CD4-positive, CD25-positive, alpha-beta regulatory T cell (primary cell): ENCODE data around the gene PUS1. TPM values are rescaled to one million over a fixed set of nuclear protein-coding genes. Genes with fewer than 3 reads are reported as not detected.

Experiments used
- ATAC-seq, 2 donors: fragments of 150-1000 bp; cut with Tn5 transposase; one replicate each; pipeline ENCODE4 v1.10.0; 2021; ENCODE audit warnings: low read depth in 2 of 2, moderate number of reproducible peaks in 2 of 2, moderate library complexity in 1 of 2
- DNase-seq, 3 donors: peaks; one replicate each; pipeline versions ENCODE4 v3.0.0 to v3.0.0-alpha.2; 2012 to 2022; ENCODE audit warnings: mixed read lengths in 1 of 3
- H3K27ac ChIP-seq: one replicate; pipeline ENCODE4 v1.7.0; 2013; ENCODE audit warnings: mild to moderate bottlenecking, low read length; ENCODE audit not compliant: insufficient read depth, poor library complexity, severe bottlenecking
- H3K27me3 ChIP-seq: one replicate; pipeline ENCODE4 v1.7.0; 2013; ENCODE audit warnings: low read length; ENCODE audit not compliant: control insufficient read depth, insufficient read depth
- H3K36me3 ChIP-seq: one replicate; pipeline ENCODE4 v1.7.0; 2013; ENCODE audit warnings: mild to moderate bottlenecking, low read length, moderate library complexity; ENCODE audit not compliant: control insufficient read depth, insufficient read depth
- H3K4me1 ChIP-seq: 2 replicates; pipeline ENCODE4 v1.7.0; 2013; ENCODE audit warnings: mild to moderate bottlenecking, low read length; ENCODE audit not compliant: insufficient read depth, control insufficient read depth, poor library complexity, severe bottlenecking
- H3K4me3 ChIP-seq: one replicate; pipeline ENCODE4 v1.7.0; 2013; ENCODE audit warnings: low read depth, mild to moderate bottlenecking, low read length, moderate library complexity
- H3K9me3 ChIP-seq, 2 experiments: 1 replicate in 1 of 2; 2 replicates in 1 of 2; pipeline ENCODE4 v1.7.0; 2013; ENCODE audit warnings: low read length in 2 of 2, mild to moderate bottlenecking in 1 of 2, moderate library complexity in 1 of 2; ENCODE audit not compliant: control insufficient read depth in 2 of 2
- H3K27ac Mint-ChIP-seq, 3 donors: one replicate each; pipeline ENCODE4 v1.8.0; 2020 to 2022; ENCODE audit warnings: mild to moderate bottlenecking in 3 of 3, mixed read lengths in 3 of 3, moderate library complexity in 2 of 3
- H3K27me3 Mint-ChIP-seq: one replicate; pipeline ENCODE4 v1.8.0; 2022; ENCODE audit warnings: mild to moderate bottlenecking, mixed read lengths
- H3K36me3 Mint-ChIP-seq: one replicate; pipeline ENCODE4 v1.8.0; 2020; ENCODE audit warnings: mixed read lengths
- H3K4me1 Mint-ChIP-seq, 4 donors: one replicate each; pipeline ENCODE4 v1.8.0; 2020 to 2022; ENCODE audit warnings: mixed read lengths in 4 of 4, mild to moderate bottlenecking in 1 of 4
- H3K4me3 Mint-ChIP-seq, 4 donors: one replicate each; pipeline ENCODE4 v1.8.0; 2020 to 2022; ENCODE audit warnings: mild to moderate bottlenecking in 4 of 4, mixed read lengths in 4 of 4, moderate library complexity in 3 of 4
- H3K9me3 Mint-ChIP-seq, 7 donors: one replicate each; pipeline ENCODE4 v1.8.0; 2020 to 2022; ENCODE audit warnings: mixed read lengths in 7 of 7, mild to moderate bottlenecking in 3 of 7, moderate library complexity in 2 of 7
- polyA plus RNA-seq, 4 donors: library from polyadenylated mRNA; unstranded; fragments of 300-500 nt; fragmentation: Illumina TruSeq; gene quantifications; one replicate each; pipeline ENCODE4 v1.2.3, GENCODE V29; 2021
- total RNA-seq: library from RNA; stranded (reverse); gene quantifications from one replicate; pipeline ENCODE4 v1.2.3, GENCODE V29; 2022

The PUS1 gene
- total and polyA plus RNA-seq, 5 donors from 2014 or later: 14.0 to 26.0 (median 17.9) TPM

- Histone ChIP-seq H3K4me3 (no peak overlapping the region), H3K36me3 (peaks cover 95% of the 10 kb centered on the region), H3K27me3 (no peaks in the 10 kb centered on the region), H3K9me3 (no peaks in the 10 kb centered on the region), H3K4me1 (no peaks in the 10 kb centered on the region), H3K27ac (no peak overlapping the region)
- Mint-ChIP-seq H3K4me1 (peaks cover 0 to 4% (median 2%) of the 10 kb centered on the region in 4 donors), H3K9me3 (no peaks in the 10 kb centered on the region), H3K27me3 (no peaks in the 10 kb centered on the region), H3K36me3 (peaks cover 63% of the 10 kb centered on the region), H3K4me3 (no peak overlapping the region), H3K27ac (peak overlapping the region in 1 of 3 donors; percentile 20)
- no peak for DNase-seq
- ATAC-seq: no peak
These were observed 61.2 kb downstream of the PUS1 start for GRCh38 chr12:131990066-131990979.

GRCh38 chr12:131990980-131991305 is 61.9 kb downstream of the PUS1 start:
- H3K36me3 Mint-ChIP-seq: peaks cover 63% of the 10 kb centered on the region

DNA sequence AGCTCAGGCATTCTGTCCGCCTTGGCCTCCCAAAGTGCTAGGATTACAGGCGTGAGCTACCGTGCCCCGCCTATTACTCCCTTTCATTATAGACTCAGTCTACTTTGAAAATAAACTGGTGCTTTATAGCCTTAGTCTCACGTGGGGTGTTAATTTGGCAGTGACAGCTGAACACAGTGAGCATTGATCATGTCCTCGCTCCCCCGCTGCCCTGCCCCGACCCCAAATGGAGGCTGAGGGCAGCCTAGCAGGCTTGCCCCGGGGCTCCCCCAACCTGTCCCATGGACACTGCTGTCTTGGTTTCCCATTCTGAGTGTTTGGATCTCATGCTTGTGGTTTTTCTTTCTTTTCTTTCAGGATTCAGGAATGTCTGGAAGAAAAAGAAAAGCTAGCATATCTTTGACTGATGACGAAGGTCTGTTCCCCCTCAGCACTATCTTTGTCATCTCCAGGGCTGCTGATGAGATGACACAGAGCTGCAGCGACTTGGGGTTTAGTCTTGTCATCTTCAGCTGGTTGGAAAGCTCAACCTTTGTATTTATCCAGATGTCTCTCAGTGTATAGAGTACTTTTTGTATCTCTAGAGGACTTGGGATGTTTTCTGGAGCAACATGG is 62.8 kb downstream of the PUS1 start:
- Mint-ChIP-seq H3K36me3 (peaks cover 61% of the 10 kb centered on the region), H3K4me1 (peaks cover 0 to 4% (median 2%) of the 10 kb centered on the region in 4 donors), H3K9me3 (no peaks in the 10 kb centered on the region), H3K4me3 (no peak overlapping the region), H3K27me3 (no peaks in the 10 kb centered on the region), H3K27ac (no peak overlapping the region)
- DNase-seq: no peak
- H3K27me3 ChIP-seq: no peaks in the 10 kb centered on the region
- H3K4me3 ChIP-seq: no peak overlapping the region
- H3K9me3 ChIP-seq: no peaks in the 10 kb centered on the region
- peaks cover 85% of the 10 kb centered on the region for H3K36me3 ChIP-seq
- H3K27ac ChIP-seq: no peak overlapping the region
- H3K4me1 ChIP-seq: no peaks in the 10 kb centered on the region
- ATAC-seq: no peak

More at GRCh38 chr12:131990980-131991305, 61.9 kb downstream of the PUS1 start:
- no peak for DNase-seq
- no peak for ATAC-seq
- Mint-ChIP-seq H3K4me1 (peaks cover 0 to 4% (median 2%) of the 10 kb centered on the region in 4 donors), H3K9me3 (no peaks in the 10 kb centered on the region), H3K27ac (peak overlapping the region in 1 of 3 donors; percentile 20), H3K4me3 (no peak overlapping the region), H3K27me3 (no peaks in the 10 kb centered on the region)
- Histone ChIP-seq H3K9me3 (no peaks in the 10 kb centered on the region), H3K36me3 (peaks cover 91% of the 10 kb centered on the region), H3K27me3 (no peaks in the 10 kb centered on the region), H3K27ac (no peak overlapping the region), H3K4me1 (no peaks in the 10 kb centered on the region), H3K4me3 (no peak overlapping the region)

- Mint-ChIP-seq H3K4me1 (peaks cover 0 to 4% (median 1%) of the 10 kb centered on the region in 4 donors), H3K9me3 (no peaks in the 10 kb centered on the region), H3K27ac (no peak overlapping the region), H3K36me3 (peaks cover 53% of the 10 kb centered on the region), H3K27me3 (no peaks in the 10 kb centered on the region), H3K4me3 (no peak overlapping the region)
- no peak for ATAC-seq
- H3K36me3 ChIP-seq: peaks cover 59% of the 10 kb centered on the region
- no peaks in the 10 kb centered on the region for H3K4me1 ChIP-seq
- no peak for DNase-seq
- H3K9me3 ChIP-seq: no peaks in the 10 kb centered on the region
- H3K27me3 ChIP-seq: no peaks in the 10 kb centered on the region
- H3K4me3 ChIP-seq: no peak overlapping the region
- H3K27ac ChIP-seq: no peak overlapping the region
These were observed 65.5 kb downstream of the PUS1 start for GRCh38 chr12:131994589-131994988.

Other genes starting within 250 kb of the PUS1 start
- gene SFSWAP, start 218.2 kb upstream of the PUS1 start, total RNA-seq: 105 TPM
- 10 to 100 TPM; 14.6 to 18.6 (median 18.2) TPM for gene SFSWAP, start 218.2 kb upstream of the PUS1 start, polyA plus RNA-seq
- gene MMP17, start 100.9 kb upstream of the PUS1 start, total RNA-seq: not detected
- under 1 TPM in 1 of 4 donors, not detected in 3; 0.51 TPM for gene MMP17, start 100.9 kb upstream of the PUS1 start, polyA plus RNA-seq
- gene ULK1, start 34.7 kb upstream of the PUS1 start, total RNA-seq: 90.0 TPM
- under 1 TPM; 0.20 to 0.48 (median 0.46) TPM for gene ULK1, start 34.7 kb upstream of the PUS1 start, polyA plus RNA-seq
- 77.9 TPM for gene EP400, start 20.7 kb downstream of the PUS1 start, total RNA-seq
- gene EP400, start 20.7 kb downstream of the PUS1 start, polyA plus RNA-seq: 1 to 10 TPM; 1.2 to 2.1 (median 1.6) TPM
- gene DDX51, start 215.0 kb downstream of the PUS1 start, total RNA-seq: 41.2 TPM
- 1 to 10 TPM; 4.8 to 7.6 (median 6.1) TPM for gene DDX51, start 215.0 kb downstream of the PUS1 start, polyA plus RNA-seq
- 17.0 TPM for gene NOC4L, start 215.2 kb downstream of the PUS1 start, total RNA-seq
- 10 to 100 TPM; 18.9 to 26.9 (median 22.2) TPM for gene NOC4L, start 215.2 kb downstream of the PUS1 start, polyA plus RNA-seq